ENCODE measurements around the gene NAP1L1.
A peak's percentile ranks its signal among the peaks of the same experiment; 100 is the strongest.

The NAP1L1 gene

DNA sequence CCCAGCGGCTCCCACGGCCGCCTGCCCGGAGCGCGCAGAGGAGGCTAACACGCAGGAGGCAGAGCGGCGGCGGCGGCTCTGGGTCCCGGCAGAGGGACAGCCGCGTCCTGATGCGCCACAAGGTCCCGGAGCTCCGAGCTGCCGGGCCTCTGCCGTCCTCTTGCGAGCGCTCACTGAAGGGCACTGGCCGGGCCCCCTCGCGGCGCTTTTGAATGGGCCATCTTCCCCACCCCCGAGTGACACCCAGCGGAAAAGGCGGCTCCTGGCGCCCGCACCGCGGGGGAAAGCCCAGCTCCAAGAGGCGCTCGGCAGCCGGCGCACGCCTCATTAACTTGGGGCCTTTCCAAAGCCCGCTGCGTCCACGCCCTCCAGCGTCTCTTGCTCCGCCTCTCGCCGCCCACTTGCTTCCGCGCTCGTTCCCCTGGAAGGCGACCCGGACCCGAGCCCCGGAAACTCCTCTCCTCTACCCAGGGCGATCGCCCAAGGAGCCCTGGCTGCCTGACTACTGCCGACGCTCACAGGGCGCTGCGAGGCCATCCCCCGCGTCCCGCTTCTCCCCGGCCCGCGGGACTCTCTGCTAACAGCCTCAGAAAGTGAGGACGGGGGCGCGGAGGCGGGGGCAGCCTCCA is 53.0 kb downstream of the NAP1L1 start, which contains the start of gene PHLDA1:
TSS of gene PHLDA1 (minus strand) at position 363 of the 629 bp plus-strand sequence.
- no peaks in the 10 kb centered on the region for H3K36me3 ChIP-seq (ENCODE audit: insufficient read depth, low read length)
- H3K9ac ChIP-seq (ENCODE audit: insufficient read length): peak within 1 kb of the TSS; percentile 74
- no peak for DNase-seq (ENCODE audit: low read depth, low spot score)
- H3K4me3 ChIP-seq: peak within 1 kb of the TSS; percentile 87
- H3K9me3 ChIP-seq (ENCODE audit: low read depth, low read length): no peaks in the 10 kb centered on the region
- TF ChIP-seq POLR2AphosphoS5 (IDR thresholded peaks at IDR 0.05; ENCODE audit: borderline replicate concordance, low read depth, low read length) (0 out of 2 replicates have a peak, but pooled peaks have one; percentile 15), FOXP2 (optimal IDR thresholded peaks at IDR 0.05; ENCODE audit: control extremely low read depth, extremely low read length, insufficient read depth) (peak; percentile 82), EZH2 (IDR thresholded peaks at IDR 0.05) (no peak)
- H3K27ac ChIP-seq: 0 out of 2 replicates have a peak within 1 kb of the TSS, but pooled peaks have one; percentile 23

DNA sequence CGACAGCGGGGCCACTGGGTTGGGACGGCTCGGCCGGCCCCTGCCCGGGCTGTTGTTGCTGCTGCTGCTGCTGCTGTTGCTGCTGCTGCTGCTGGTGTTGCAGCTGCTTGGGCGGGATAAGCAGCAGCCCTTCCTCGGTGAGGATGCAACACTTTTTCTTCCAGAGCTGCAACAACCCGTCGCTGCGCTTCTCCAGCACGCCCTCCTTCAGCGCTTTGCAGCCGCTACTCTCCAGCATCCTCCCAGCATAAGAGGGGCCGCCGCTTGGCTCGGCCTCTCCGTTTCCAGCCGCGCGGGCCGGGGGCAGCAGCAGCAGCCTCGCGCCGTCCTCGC is 53.4 kb downstream of the NAP1L1 start:
- Histone ChIP-seq H3K36me3 (ENCODE audit: insufficient read depth, low read length) (no peaks in the 10 kb centered on the region), H3K9ac (ENCODE audit: insufficient read length) (peak overlapping the region; percentile 26), H3K27ac (no peak overlapping the region), H3K9me3 (ENCODE audit: low read depth, low read length) (no peaks in the 10 kb centered on the region), H3K4me3 (peak overlapping the region; percentile 87)
- DNase-seq (ENCODE audit: low read depth, low spot score): no peak
- TF ChIP-seq FOXP2 (optimal IDR thresholded peaks at IDR 0.05; ENCODE audit: control extremely low read depth, extremely low read length, insufficient read depth): no peak

DNA sequence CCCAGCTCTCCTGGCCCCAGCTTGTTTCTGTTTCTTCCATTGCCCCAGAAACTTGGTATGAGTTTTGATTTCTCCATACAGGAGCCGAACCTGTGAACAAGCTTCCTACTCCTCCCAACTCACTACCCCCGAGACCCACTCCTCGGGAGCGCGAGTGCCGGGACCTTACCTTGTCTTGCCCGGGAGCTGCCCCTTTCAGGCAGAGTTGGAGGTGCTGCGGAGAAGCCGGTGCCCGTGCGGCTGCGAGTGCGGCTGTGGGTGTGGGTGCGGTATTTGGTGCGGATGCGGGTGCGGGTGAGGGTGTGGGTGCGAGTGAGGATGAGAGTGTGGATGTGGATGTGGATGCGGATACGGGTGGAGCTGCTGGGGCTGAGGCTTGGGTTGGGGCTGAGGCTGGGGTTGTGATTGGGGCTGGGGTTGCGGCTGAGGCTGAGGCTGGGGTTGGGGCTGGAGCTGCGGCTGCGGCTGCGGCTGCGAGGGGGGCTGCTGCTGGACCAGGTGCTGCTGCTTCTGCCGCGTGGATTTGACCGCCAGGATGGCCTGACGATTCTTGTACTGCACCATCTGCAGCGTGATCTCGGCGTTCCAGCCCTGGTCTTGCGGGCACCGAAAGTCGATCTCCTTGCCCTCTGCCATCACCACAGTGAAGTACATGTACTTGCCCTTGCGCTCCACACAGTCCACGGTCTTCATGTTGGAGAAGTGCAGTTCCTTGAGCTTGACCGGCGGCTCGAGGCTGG is 54.0 kb downstream of the NAP1L1 start:
- H3K4me3 ChIP-seq: peak overlapping the region; percentile 87
- H3K36me3 ChIP-seq (ENCODE audit: insufficient read depth, low read length): no peaks in the 10 kb centered on the region
- H3K9me3 ChIP-seq (ENCODE audit: low read depth, low read length): no peaks in the 10 kb centered on the region
- TF ChIP-seq EZH2 (IDR thresholded peaks at IDR 0.05) (no peak), FOXP2 (optimal IDR thresholded peaks at IDR 0.05; ENCODE audit: control extremely low read depth, extremely low read length, insufficient read depth) (no peak), POLR2AphosphoS5 (IDR thresholded peaks at IDR 0.05; ENCODE audit: borderline replicate concordance, low read depth, low read length) (no peak)
- DNase-seq (ENCODE audit: low read depth, low spot score): no peak
- no peak overlapping the region for H3K27ac ChIP-seq
- H3K9ac ChIP-seq (ENCODE audit: insufficient read length): no peak overlapping the region

DNA sequence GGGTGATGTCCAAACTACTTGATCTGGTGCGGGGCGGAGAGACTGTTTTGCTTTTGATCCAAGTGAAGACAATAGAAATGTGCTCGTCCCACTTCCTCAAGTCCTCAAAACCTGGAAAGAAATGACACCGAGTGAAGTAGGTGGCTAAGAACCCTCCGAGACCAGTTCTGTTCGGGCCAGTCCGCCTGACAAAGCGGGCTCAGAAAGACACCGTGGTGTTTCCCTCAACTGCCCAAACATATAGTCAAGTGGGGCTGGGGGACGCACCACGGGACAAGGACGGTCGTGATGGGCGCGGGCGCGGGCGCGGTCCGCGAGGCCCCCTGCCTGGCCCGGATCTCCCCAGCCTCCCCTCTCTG is 54.5 kb downstream of the NAP1L1 start:
- Histone ChIP-seq H3K9me3 (ENCODE audit: low read depth, low read length) (no peaks in the 10 kb centered on the region), H3K4me3 (no peak overlapping the region), H3K9ac (ENCODE audit: insufficient read length) (no peak overlapping the region), H3K36me3 (ENCODE audit: insufficient read depth, low read length) (no peaks in the 10 kb centered on the region), H3K27ac (no peak overlapping the region)
- DNase-seq (ENCODE audit: low read depth, low spot score): no peak
- TF ChIP-seq POLR2AphosphoS5 (IDR thresholded peaks at IDR 0.05; ENCODE audit: borderline replicate concordance, low read depth, low read length) (no peak), EZH2 (IDR thresholded peaks at IDR 0.05) (no peak), FOXP2 (optimal IDR thresholded peaks at IDR 0.05; ENCODE audit: control extremely low read depth, extremely low read length, insufficient read depth) (no peak)

DNA sequence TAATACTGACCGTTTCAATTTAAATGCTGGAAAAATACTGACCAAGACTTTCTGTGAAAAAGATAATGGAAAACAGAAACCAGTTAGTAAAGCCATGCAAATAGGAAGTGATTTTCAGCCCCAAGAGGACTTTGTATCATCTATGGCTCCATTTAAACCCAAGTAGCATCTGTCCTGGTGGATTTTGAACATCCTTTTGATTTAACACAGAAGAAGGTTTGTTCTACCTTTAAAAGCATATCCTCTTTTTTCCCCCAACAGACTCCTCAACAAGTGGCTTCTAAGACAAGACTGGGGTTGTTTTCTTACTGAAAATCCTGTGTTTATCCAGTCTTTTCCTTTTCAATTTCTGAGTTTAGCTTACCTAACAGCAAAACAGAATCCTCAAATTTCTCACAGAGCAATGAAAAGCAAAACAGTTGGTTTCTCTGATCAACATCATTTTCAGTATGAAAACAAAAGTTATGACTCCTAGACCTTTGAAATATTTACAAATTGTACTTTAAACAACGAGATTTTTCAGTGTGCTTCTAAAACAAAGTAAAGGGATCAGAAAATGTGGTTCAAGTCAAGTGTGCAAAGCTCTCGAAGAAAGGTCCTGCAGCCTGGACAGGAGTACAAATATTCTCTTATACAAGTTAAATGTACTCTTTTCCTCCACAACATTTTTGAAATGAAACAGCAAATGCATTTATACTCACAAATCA is 55.8 kb downstream of the NAP1L1 start:
- Histone ChIP-seq H3K9me3 (ENCODE audit: low read depth, low read length) (no peaks in the 10 kb centered on the region), H3K27ac (no peak overlapping the region), H3K9ac (ENCODE audit: insufficient read length) (no peak overlapping the region), H3K36me3 (ENCODE audit: insufficient read depth, low read length) (no peaks in the 10 kb centered on the region), H3K4me3 (no peak overlapping the region)
- no peak for DNase-seq (ENCODE audit: low read depth, low spot score)
- TF ChIP-seq POLR2AphosphoS5 (IDR thresholded peaks at IDR 0.05; ENCODE audit: borderline replicate concordance, low read depth, low read length): no peak
- no peak for TF ChIP-seq FOXP2 (optimal IDR thresholded peaks at IDR 0.05; ENCODE audit: control extremely low read depth, extremely low read length, insufficient read depth)
- no peak for TF ChIP-seq EZH2 (IDR thresholded peaks at IDR 0.05)

DNA sequence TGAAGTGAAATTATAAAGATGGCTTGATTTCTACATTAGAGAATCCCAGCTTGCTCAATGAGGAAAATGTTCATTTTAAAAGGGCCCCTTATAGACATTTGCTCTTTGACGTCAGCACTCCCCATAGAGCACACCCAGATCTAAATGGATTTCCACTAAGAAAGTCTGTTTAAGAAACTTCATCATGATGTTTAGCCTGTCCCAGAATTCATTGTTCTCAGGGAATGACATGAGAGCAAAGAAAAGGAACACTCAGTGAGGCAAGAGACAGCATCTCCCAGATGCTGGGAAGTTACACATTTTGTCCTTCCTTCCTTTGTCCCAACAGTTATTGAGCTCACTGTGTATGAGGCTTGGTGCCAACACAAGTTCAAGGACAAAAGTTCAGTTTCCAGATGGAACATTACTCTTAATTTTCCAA is 57.8 kb downstream of the NAP1L1 start:
- no peaks in the 10 kb centered on the region for H3K9me3 ChIP-seq (ENCODE audit: low read depth, low read length)
- no peak overlapping the region for H3K9ac ChIP-seq (ENCODE audit: insufficient read length)
- no peak overlapping the region for H3K27ac ChIP-seq
- TF ChIP-seq FOXP2 (optimal IDR thresholded peaks at IDR 0.05; ENCODE audit: control extremely low read depth, extremely low read length, insufficient read depth): no peak
- TF ChIP-seq EZH2 (IDR thresholded peaks at IDR 0.05): no peak
- TF ChIP-seq POLR2AphosphoS5 (IDR thresholded peaks at IDR 0.05; ENCODE audit: borderline replicate concordance, low read depth, low read length): no peak
- no peaks in the 10 kb centered on the region for H3K36me3 ChIP-seq (ENCODE audit: insufficient read depth, low read length)
- no peak overlapping the region for H3K4me3 ChIP-seq
- DNase-seq (ENCODE audit: low read depth, low spot score): no peak

DNA sequence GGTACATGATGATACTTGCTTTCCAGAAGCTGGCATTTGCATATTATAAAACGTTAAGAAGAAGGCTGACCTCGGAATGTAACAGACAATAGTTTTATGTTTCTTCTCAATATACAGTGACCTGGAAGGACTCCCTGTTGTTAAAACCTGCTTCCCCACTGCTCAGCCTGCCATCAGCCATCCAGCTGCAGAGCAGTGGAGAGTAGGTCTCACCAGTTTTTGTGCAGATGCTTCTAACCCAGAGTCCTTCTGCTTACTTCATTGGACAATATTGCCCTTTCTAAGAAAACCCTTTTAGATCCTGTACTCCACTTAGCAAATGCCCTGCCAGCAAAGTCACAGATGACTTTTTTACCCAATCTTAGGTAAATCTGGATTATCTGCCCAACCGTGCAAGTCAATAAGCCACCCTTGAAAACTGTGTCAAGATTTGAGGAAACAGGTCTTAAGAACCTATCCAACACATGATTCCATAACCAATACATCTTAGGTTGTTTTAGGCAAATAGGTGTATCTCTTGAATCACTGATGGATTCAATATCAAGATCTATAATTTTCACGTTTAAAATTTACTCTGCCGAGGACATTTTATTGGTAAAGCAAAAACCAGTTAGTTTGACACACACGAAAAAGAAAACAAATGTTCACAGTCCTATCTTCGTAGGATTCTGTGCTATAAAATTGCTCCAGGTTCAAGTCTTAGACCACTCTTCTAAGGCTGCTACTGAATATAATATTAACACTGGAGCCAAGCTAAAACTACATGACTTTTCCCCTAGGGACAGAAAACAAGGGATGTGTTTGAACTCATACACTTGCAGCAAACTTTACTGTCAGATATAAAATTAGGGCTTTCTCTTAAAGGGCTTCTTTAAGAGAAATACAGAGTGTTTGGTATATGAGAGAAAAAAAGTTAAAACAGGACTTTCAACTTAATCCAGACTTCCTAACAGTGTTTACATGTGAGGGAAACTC is 58.6 kb downstream of the NAP1L1 start:
- no peak for DNase-seq (ENCODE audit: low read depth, low spot score)
- Histone ChIP-seq H3K9ac (ENCODE audit: insufficient read length) (no peak overlapping the region), H3K36me3 (ENCODE audit: insufficient read depth, low read length) (no peaks in the 10 kb centered on the region), H3K4me3 (no peak overlapping the region), H3K9me3 (ENCODE audit: low read depth, low read length) (no peaks in the 10 kb centered on the region), H3K27ac (no peak overlapping the region)
- no peak for TF ChIP-seq EZH2 (IDR thresholded peaks at IDR 0.05)
- TF ChIP-seq POLR2AphosphoS5 (IDR thresholded peaks at IDR 0.05; ENCODE audit: borderline replicate concordance, low read depth, low read length): no peak
- no peak for TF ChIP-seq FOXP2 (optimal IDR thresholded peaks at IDR 0.05; ENCODE audit: control extremely low read depth, extremely low read length, insufficient read depth)
